IMR-90 (cell line): ENCODE measurements around the gene DGKD.

ENCODE experiments used
- CTCF ChIP-seq: conservative IDR thresholded peaks from 2 replicates; pipeline ENCODE4 v1.5.1; 2012; ENCODE audit warnings: mild to moderate bottlenecking, low read depth, low read length, improper control_type of control experiment
- ELK1 ChIP-seq: fragments of 150-350 bp; IDR thresholded peaks from 2 replicates; pipeline ENCODE4 v1.6.1; 2016; ENCODE audit warnings: low read depth, mild to moderate bottlenecking, low read length, moderate library complexity, borderline replicate concordance
- FOS ChIP-seq: fragments of 150-350 bp; IDR thresholded peaks from 2 replicates; pipeline ENCODE4 v1.6.1; 2016; ENCODE audit warnings: low read depth, low read length
- MAFK ChIP-seq: IDR thresholded peaks from 2 replicates; pipeline ENCODE4 v1.6.1; 2012; ENCODE audit warnings: low read depth, low read length, improper control_type of control experiment
- POLR2A ChIP-seq: IDR thresholded peaks from 2 replicates; pipeline ENCODE4 v1.6.1; 2012; ENCODE audit warnings: mild to moderate bottlenecking, low read depth, low read length
- RCOR1 ChIP-seq: IDR thresholded peaks from 2 replicates; pipeline ENCODE4 v1.6.1; 2012; ENCODE audit warnings: mild to moderate bottlenecking, low read length, improper control_type of control experiment; ENCODE audit not compliant: insufficient replicate concordance

- TF ChIP-seq CTCF (no peak), POLR2A (no peak), FOS (no peak), ELK1 (no peak), RCOR1 (no peak), MAFK (no peak)
These were observed 56.0 kb downstream of the DGKD start for GRCh38 chr2:233410196-233410760.
